HUES64 (cell line): ENCODE results near the gene KRTAP25-1.

ENCODE experiments used
- H3K27ac ChIP-seq: 2 replicates; pipeline ENCODE4 v1.7.0; 2013; ENCODE audit warnings: low read depth, low read length, inconsistent platforms
- H3K27me3 ChIP-seq: 2 replicates; pipeline ENCODE4 v1.6.1; 2013; ENCODE audit warnings: mild to moderate bottlenecking, low read length; ENCODE audit not compliant: insufficient read depth
- H3K36me3 ChIP-seq: 2 replicates; pipeline ENCODE4 v1.6.1; 2013; ENCODE audit warnings: mild to moderate bottlenecking, low read length; ENCODE audit not compliant: insufficient read depth
- H3K4me1 ChIP-seq: 2 replicates; pipeline ENCODE4 v1.6.1; 2013; ENCODE audit warnings: mild to moderate bottlenecking, low read length, moderate library complexity; ENCODE audit not compliant: insufficient read depth
- H3K4me3 ChIP-seq: 2 replicates; pipeline ENCODE4 v1.5.1; 2013; ENCODE audit warnings: mild to moderate bottlenecking, low read length, moderate library complexity
- H3K9ac ChIP-seq: 2 replicates; pipeline ENCODE4 v1.6.1; 2013; ENCODE audit warnings: mild to moderate bottlenecking, low read depth, low read length
- H3K9me3 ChIP-seq: 2 replicates; pipeline ENCODE4 v1.6.1; 2013; ENCODE audit warnings: low read depth, low read length; ENCODE audit not compliant: insufficient read depth
- WGBS: fragments of 150-250, 120-280 bp; methylation state at CpG from one replicate; pipeline ENCODE4 v1.1.7; 2013; ENCODE audit warnings: missing lambda C conversion rate; 5-methylcytosine and 5-hydroxymethylcytosine counted together

The KRTAP25-1 gene

GRCh38 chr21:30249936-30250335 lies 39.4 kb downstream of the KRTAP25-1 start:
- no peaks in the 10 kb centered on the region for H3K27me3 ChIP-seq
- no peaks in the 10 kb centered on the region for H3K9me3 ChIP-seq
- WGBS = 98% methylated on average over 2 of the region's 3 CpGs
- H3K4me3 ChIP-seq = no peak overlapping the region
- no peaks in the 10 kb centered on the region for H3K4me1 ChIP-seq
- no peak overlapping the region for H3K27ac ChIP-seq
- H3K36me3 ChIP-seq = no peaks in the 10 kb centered on the region
- H3K9ac ChIP-seq = no peak overlapping the region

DNA sequence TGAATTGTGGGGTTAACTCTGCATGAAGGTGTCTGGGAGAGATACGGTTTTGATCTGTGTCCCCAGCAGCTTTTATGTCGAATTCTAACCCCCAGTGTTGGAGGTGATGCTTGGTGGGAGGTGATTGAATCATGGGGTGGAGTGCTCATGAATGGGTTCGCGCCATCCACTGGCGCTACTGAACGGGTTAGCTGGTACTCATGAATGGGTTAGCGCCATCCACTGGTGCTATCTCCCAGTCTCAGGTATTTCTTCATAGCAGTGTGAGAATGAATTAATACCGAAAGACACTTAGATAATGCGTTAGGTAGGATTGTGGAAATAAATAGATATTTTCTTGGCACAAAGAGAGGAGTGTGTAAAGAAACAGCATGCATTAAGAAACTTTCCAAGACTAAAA lies 40.5 kb downstream of the KRTAP25-1 start:
- 95% methylated on average over 9 of the region's 9 CpGs for WGBS
- no peak overlapping the region for H3K4me3 ChIP-seq

DNA sequence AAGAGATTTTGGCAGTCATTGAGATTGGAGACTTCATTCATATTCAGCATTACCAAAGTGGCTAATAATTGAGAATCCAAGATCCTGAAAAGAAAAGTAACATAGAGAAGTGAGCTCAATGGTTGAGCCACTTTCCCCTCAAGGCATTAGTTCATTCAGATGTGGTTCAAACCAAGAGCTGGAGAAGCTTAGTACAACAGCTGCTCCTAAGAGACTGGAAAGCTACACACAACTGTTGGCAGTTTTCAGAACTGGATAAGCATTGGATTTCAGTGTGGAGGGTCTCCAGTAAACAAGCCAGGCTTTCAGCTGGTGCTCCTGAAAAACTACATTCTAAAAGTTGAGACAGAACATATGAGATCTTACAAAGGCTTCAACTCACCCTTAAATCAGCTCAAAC lies 44.3 kb downstream of the KRTAP25-1 start:
- no peaks in the 10 kb centered on the region for H3K9me3 ChIP-seq
- H3K4me3 ChIP-seq = no peak overlapping the region
- H3K36me3 ChIP-seq = no peaks in the 10 kb centered on the region
- no peak overlapping the region for H3K27ac ChIP-seq
- H3K4me1 ChIP-seq = no peaks in the 10 kb centered on the region
- no peak overlapping the region for H3K9ac ChIP-seq
- H3K27me3 ChIP-seq = no peaks in the 10 kb centered on the region

More for the DNA sequence above, 40.5 kb downstream of the KRTAP25-1 start:
- Histone ChIP-seq H3K36me3 (no peaks in the 10 kb centered on the region), H3K9ac (no peak overlapping the region), H3K27me3 (no peaks in the 10 kb centered on the region), H3K9me3 (no peaks in the 10 kb centered on the region), H3K4me1 (no peaks in the 10 kb centered on the region), H3K27ac (no peak overlapping the region)

GRCh38 chr21:30243691-30244090 lies 45.6 kb downstream of the KRTAP25-1 start:
- H3K4me3 ChIP-seq = no peak overlapping the region
- H3K27ac ChIP-seq = no peak overlapping the region
- H3K4me1 ChIP-seq = no peaks in the 10 kb centered on the region

GRCh38 chr21:30240661-30241060 lies 48.7 kb downstream of the KRTAP25-1 start:
- no peaks in the 10 kb centered on the region for H3K27me3 ChIP-seq
- no peak overlapping the region for H3K4me3 ChIP-seq
- WGBS = 91% methylated on average over 2 of the region's 3 CpGs
- no peaks in the 10 kb centered on the region for H3K9me3 ChIP-seq
- no peak overlapping the region for H3K27ac ChIP-seq
- H3K36me3 ChIP-seq = no peaks in the 10 kb centered on the region
- H3K4me1 ChIP-seq = no peaks in the 10 kb centered on the region
- H3K9ac ChIP-seq = no peak overlapping the region

More at GRCh38 chr21:30243691-30244090, 45.6 kb downstream of the KRTAP25-1 start:
- no peak overlapping the region for H3K9ac ChIP-seq
- no peaks in the 10 kb centered on the region for H3K9me3 ChIP-seq
- H3K36me3 ChIP-seq = no peaks in the 10 kb centered on the region
- no peaks in the 10 kb centered on the region for H3K27me3 ChIP-seq
